Fibroblast of lung (primary cell): ENCODE results near the gene DNAJB2.

Experiments used
- CTCF ChIP-seq, 2 donors: IDR thresholded peaks in 1 of 2; conservative IDR thresholded peaks in 1 of 2; 1 replicate in 1 of 2; 2 replicates in 1 of 2; pipeline ENCODE4 v1.5.1; 2011 to 2012; ENCODE audit warnings: low read length in 2 of 2, control low read depth in 1 of 2, inconsistent platforms in 1 of 2, low read depth in 1 of 2, mild to moderate bottlenecking in 1 of 2
- EZH2 ChIP-seq: IDR thresholded peaks from 2 replicates; pipeline ENCODE4 v1.5.1; 2012; ENCODE audit warnings: low read length, control low read depth, mild to moderate bottlenecking; ENCODE audit errors: missing control alignments

GRCh38 chr2:219285894-219286425 lies 6.8 kb downstream of the DNAJB2 start:
- TF ChIP-seq CTCF (conservative IDR thresholded peaks at IDR 0.05 in 1 of 2, IDR thresholded peaks at IDR 0.05 in 1 of 2; ENCODE audit: low read depth in 1 of 2, low read length in 2 of 2) (no peak), EZH2 (no peak)
